ENCODE results near the gene ZNF552. TPM values are rescaled to one million over a fixed set of nuclear protein-coding genes. Genes with fewer than 3 reads are reported as not detected.

Gene ZNF552
- total and polyA plus RNA-seq, 2 donors (not counting 1 experiment from before 2014, with no cell fraction given): 6.7 to 21.7 TPM

DNA sequence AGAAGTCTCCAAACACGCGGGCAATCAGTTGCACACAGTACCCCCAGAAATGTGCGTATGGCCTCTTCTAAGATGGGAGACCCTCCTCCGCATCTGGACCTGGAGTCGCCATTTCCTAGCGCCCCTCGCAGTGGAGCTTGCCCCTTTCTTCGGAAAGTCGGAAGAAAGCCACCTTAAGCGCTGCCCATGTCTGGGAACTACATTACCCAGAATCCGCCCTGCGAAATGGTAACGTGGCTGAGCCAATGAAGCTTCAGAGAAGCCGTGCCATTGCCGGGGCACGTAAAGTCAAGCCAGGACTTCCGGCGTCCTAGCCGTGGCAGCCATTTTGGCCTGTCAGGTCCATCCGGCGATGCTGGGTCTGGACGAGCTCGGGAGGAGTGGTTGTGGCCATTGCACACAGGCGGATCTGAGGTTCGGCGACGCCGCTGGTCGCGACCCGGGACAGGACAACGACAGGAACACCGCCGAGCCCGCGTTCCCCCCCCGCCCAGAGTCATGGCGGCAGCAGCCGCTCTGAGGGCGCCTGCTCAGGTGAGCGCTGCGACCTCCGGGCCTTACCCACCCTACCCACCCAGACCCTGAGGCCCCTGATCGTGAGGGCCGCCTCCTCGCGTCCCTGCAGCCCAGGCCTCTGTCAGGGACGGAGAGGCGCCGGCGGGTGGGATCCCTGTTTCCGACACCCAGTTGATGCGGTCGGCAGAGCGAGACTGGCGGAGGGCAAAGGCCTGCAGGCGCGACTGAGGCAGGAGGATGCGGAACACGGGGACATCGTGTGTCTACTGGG is 45.2 kb downstream of the ZNF552 start, which contains the start of gene ZNF586:
TSS of gene ZNF586 (plus strand) at position 332 of the 787 bp plus-strand sequence. CDS start at position 499, 167 bp downstream.
- peak; percentile 91 for DNase-seq
- Mint-ChIP-seq H3K4me3 (peak within 1 kb of the TSS; percentile 94), H3K27me3 (no peaks in the 10 kb centered on the region), H3K9me3 (ENCODE audit: insufficient read depth) (peaks cover 2% of the 10 kb centered on the region), H3K4me1 (peaks cover 37% of the 10 kb centered on the region), H3K27ac (peak within 1 kb of the TSS; percentile 90)
- peaks cover 0 to 21% (median 2%) of the 10 kb centered on the region in 3 donors for H3K9me3 ChIP-seq (ENCODE audit: control extremely low read depth in 1 of 3, control insufficient read depth in 2 of 3, insufficient read depth in 1 of 3, low read length in 2 of 3)
- peak within 1 kb of the TSS; percentile 85 for H2AFZ ChIP-seq (ENCODE audit: insufficient read depth, low read depth, low read length, poor library complexity, severe bottlenecking)
- H3K27me3 ChIP-seq (replicated peaks in 1 of 4; ENCODE audit: control extremely low read depth in 1 of 4, control insufficient read depth in 3 of 4, insufficient read depth in 4 of 4, low read length in 3 of 4): no peaks in the 10 kb centered on the region
- H4K20me1 ChIP-seq (ENCODE audit: control insufficient read depth, insufficient read depth, low read length, poor library complexity, severe bottlenecking): peaks cover 28% of the 10 kb centered on the region
- peak within 1 kb of the TSS; percentile 65 to 86 (median 82) for H3K4me3 ChIP-seq (ENCODE audit: control extremely low read depth in 1 of 5, extremely low read depth in 1 of 5, insufficient read depth in 1 of 5, low read depth in 2 of 5, low read length in 4 of 5)
- peaks cover 56% of the 10 kb centered on the region for H3K79me2 ChIP-seq (ENCODE audit: control insufficient read depth, insufficient read depth, low read length)
- peak within 1 kb of the TSS; percentile 86 for H3K9ac ChIP-seq (ENCODE audit: low read length)
- peaks cover 2 to 12% of the 10 kb centered on the region in 2 experiments for H3K36me3 ChIP-seq (replicated peaks in 1 of 2; ENCODE audit: control extremely low read depth in 1 of 2, control insufficient read depth in 1 of 2, extremely low read depth in 1 of 2, insufficient read depth in 2 of 2, low read length in 1 of 2)
- peak; percentile 99 for ATAC-seq (ENCODE audit: low read depth)
- no peak for TF ChIP-seq EZH2 (IDR thresholded peaks at IDR 0.05; ENCODE audit: borderline replicate concordance, insufficient read depth, low read depth, low read length, poor library complexity, severe bottlenecking)
- TF ChIP-seq, protein P1, sequence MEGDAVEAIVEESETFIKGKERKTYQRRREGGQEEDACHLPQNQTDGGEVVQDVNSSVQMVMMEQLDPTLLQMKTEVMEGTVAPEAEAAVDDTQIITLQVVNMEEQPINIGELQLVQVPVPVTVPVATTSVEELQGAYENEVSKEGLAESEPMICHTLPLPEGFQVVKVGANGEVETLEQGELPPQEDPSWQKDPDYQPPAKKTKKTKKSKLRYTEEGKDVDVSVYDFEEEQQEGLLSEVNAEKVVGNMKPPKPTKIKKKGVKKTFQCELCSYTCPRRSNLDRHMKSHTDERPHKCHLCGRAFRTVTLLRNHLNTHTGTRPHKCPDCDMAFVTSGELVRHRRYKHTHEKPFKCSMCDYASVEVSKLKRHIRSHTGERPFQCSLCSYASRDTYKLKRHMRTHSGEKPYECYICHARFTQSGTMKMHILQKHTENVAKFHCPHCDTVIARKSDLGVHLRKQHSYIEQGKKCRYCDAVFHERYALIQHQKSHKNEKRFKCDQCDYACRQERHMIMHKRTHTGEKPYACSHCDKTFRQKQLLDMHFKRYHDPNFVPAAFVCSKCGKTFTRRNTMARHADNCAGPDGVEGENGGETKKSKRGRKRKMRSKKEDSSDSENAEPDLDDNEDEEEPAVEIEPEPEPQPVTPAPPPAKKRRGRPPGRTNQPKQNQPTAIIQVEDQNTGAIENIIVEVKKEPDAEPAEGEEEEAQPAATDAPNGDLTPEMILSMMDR (IDR thresholded peaks at IDR 0.05): no peak
- 3% methylated on average over 52 of the region's 61 CpGs for WGBS (ENCODE audit: insufficient coverage)
- H3K4me1 ChIP-seq (ENCODE audit: control insufficient read depth in 2 of 2, insufficient read depth in 2 of 2, low read length in 2 of 2): peaks cover 23 to 49% of the 10 kb centered on the region in 2 donors
- POLR2A ChIA-PET: interaction anchor here (0.7 to 1.5 kb wide), 4 partner anchors 16 to 233 kb away, joined by 3 to 4 read pairs (median 3); partner anchors contain the start of genes ZNF552 and ZNF606
- CTCF ChIA-PET: interaction anchor here (0.7 to 1.9 kb wide), 3 partner anchors 23 to 384 kb away, joined by 3 to 6 read pairs (median 4); partner anchors contain the start of genes ZNF552 and ZNF776
- H3K4me2 ChIP-seq (replicated peaks; ENCODE audit: low read depth, low read length, poor library complexity, severe bottlenecking): peak within 1 kb of the TSS; percentile 76
- H3K27ac ChIP-seq (ENCODE audit: low read length in 2 of 2): peak within 1 kb of the TSS; percentile 75 to 83
- intact Hi-C loops (cut with micrococcal nuclease): loop anchor here (1.0 to 2.0 kb wide), 5 partner anchors 23 to 120 kb away; partner anchors contain the start of genes ZNF551, ZNF776 and ZNF814
